HG03558 (cell line): Measurements from ENCODE around the gene PPP6R2.
"Not testable (repeated sequence)": the region's sequence is repeated elsewhere in the genome, so short reads cannot be mapped to it uniquely, and the experiment has no call there.

ENCODE experiments used
- ATAC-seq: cut with Tn5 transposase; IDR thresholded peaks from one replicate; pipeline ENCODE4 v1.9.1; 2021; ENCODE audit warnings: moderate number of reproducible peaks; ENCODE audit not compliant: unreplicated experiment; ENCODE audit errors: extremely low read depth

The PPP6R2 gene

DNA sequence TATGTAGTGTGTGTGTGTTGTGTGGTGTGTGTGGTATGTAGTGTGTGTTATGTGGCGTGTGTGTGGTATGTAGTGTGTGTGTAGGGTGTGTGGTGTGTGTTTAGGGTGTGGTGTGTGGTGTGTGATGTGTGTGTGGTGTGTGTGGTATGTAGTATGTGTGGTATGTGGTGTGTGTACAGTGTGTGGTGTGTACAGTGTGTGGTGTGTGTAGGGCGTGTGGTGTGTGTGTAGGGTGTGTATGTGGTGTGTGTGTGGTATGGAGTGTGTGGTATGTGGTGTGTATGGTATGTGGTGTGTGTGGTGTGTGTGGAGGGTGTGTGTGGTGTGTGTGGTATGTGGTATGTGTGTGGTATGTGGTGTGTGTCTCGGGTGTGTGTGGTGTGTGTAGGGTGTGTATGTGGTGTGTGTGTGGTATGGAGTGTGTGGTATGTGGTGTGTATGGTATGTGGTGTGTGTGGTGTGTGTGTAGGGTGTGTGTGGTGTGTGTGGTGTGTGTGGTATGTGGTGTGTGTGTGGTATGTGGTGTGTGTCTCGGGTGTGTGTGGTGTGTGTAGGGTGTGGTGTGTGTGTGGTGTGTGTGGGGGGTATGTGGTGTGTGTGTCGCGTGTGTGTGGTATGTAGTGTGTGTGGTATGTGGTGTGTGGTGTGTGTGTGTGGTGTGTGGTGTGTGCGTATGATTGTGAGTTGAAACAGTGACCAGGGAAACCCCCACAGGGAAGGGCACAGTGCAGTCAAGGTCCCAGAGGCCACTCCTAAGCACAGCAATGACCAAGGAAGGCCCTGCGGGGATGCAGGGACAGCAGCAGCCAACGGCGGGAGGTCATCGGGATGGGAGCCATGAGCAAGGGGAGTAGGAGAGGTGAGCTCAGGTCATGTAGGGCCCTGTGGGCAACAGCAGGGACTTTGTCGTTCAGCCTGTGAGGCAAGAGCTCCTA, 2.9 kb upstream of the PPP6R2 start:
- no peak for ATAC-seq

DNA sequence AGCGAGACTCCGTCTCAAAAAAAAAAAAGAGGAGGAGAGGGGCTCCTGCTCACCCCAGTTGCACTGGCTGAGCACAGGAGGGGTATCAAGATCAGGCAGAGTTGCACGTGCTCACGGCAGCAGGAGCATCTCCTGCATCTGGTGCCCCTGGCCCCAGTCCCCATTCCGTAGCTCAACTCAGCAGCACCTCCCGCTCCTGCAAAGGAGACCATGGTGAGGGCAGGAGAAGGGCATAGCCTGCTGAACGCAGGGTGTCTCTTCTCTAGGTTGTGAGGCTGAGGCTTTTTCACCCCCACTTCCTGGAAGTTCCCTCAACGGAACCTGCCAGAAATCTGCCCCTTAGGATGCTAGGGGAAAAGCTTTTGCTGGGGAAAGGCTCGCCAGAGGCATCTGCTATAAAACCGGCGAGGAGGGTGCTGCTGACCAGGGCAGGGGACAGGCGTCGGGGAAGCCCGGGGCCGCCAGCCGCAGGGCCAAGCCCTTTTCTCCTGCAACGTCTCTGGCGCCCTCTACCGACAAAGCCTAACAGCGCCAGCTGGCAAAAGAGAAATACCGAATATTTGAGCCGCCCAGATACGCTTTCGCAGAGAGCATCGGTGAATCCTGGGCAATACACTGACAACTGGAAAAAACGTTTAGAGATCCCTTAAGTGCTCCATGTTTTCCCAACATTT, 1.0 kb upstream of the PPP6R2 start:
- no peak for ATAC-seq

- no peak for ATAC-seq
Observed at GRCh38 chr22:50343541-50343935, 411 bp downstream of the PPP6R2 start.

DNA sequence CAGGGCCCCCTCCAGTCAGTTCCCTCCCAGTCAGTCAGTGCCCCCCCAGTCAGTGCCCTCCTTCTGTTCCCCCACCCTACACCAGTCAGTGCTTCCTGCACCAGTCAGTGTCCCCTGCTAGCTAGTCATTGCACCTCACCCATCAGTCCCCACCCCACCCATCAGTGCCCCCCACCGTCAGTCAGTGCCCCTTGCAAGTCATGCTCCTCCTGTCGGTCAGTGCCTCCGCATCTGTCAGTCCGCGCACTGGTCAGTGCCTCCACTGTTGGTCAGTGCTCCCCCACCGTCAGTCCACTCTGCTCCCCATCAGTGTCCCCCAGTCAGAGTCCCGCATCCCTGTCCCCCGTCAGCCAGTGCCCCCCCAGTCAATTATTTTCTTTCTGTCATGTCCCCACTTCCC, 3.3 kb downstream of the PPP6R2 start:
- no peak for ATAC-seq

DNA sequence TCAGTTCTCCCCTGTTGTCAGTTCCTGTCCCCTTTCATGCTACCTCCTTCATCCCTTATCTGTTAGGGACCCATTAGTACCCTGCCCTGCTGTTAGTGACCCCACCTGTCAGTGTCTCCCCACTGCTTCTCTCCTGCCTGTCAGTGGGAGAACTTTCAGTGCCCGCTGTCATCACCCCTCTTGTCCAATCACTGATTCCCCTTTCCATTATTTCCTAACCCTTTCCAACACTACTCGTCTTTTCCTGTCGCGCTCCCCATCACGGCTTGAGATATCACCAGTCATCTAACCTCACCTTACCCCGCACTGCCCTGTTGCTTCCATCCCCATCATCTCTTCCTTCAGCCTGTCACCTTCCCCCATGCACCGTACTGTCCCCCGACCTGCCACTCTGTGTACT, 4.0 kb downstream of the PPP6R2 start:
- ATAC-seq = no peak

- ATAC-seq = no peak
Observed at GRCh38 chr22:50348058-50348457, 4.9 kb downstream of the PPP6R2 start.

- no peak for ATAC-seq
Observed at GRCh38 chr22:50356186-50356585, 13.1 kb downstream of the PPP6R2 start.

DNA sequence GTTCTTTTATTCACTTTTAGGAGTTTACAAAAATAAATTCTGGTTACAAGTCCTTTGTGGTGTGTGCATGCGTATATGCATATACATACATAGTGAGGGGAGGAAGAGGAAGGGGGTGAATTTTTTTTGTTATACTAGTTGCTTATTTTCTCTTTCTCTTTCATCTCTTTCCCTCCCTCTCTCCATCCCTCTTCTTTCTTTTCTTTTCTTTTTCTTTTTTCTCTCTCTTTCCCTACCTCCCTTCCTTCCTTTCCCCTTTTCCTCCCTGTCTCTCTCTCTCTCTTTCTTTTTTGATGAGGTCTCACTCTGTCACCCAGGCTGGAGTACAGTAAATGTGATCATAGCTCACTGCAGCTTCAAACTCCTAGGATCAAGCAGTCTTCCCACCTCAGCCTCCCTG, 14.1 kb downstream of the PPP6R2 start:
- no peak for ATAC-seq

GRCh38 chr22:50357756-50358155, 14.6 kb downstream of the PPP6R2 start:
- no peak for ATAC-seq

GRCh38 chr22:50360578-50360977, 17.5 kb downstream of the PPP6R2 start:
- ATAC-seq = no peak

GRCh38 chr22:50361222-50361621, 18.1 kb downstream of the PPP6R2 start:
- no peak for ATAC-seq

DNA sequence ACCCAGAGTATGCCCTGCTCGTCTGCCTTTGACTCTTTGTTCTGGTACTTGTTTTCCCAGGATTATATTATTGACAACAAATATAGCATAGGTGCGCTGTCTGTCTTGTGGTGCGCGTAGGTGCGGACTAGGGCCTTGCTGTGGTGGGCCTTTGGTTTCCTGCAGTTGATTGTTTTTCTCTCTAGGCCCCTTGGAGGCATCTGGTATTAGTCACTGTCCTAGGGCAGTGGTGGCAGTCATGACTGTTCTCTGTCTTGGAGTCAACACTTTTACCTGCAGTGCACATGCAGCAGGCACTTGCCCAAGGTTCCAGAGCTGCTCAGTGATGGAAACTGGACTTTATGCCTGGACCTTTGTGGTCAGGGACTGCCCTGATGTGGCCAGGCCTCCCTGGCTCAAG, 18.6 kb downstream of the PPP6R2 start:
- no peak for ATAC-seq

DNA sequence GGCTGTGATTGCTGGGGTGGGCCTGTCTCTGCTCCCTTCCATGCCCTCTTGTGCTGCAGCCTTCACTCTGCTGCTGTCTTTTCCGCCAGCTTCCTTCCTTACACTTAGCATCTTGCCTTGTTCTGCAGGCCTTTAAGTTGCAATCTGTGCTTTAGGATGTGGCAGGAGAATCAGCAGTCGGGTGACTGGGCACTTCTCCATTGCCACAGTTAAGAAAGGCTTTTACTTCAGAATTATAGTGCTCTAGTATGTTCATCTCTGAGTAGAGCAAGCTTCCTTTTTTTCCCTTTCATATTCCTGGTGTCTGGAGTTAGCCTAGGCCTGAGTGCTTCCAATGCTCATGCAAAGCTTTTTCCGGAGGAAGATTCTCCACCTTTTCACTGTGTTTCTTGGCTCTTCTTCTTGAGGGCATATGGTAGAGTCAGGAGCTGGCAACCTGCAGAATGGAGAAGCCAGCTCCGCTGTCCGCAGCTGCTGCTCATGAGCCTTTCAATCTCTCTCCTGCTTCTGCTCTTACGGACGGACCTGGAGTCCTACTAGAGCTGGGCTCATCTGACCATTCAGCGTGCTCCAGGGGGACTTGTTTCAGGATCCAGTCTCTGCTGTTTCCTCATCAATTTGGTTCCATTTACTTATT, 20.2 kb downstream of the PPP6R2 start:
- no peak for ATAC-seq

- ATAC-seq = not testable (repeated sequence)
Observed at GRCh38 chr22:50363803-50364194, 20.7 kb downstream of the PPP6R2 start.

- ATAC-seq = no peak
Observed at GRCh38 chr22:50367778-50368500, 24.8 kb downstream of the PPP6R2 start.

DNA sequence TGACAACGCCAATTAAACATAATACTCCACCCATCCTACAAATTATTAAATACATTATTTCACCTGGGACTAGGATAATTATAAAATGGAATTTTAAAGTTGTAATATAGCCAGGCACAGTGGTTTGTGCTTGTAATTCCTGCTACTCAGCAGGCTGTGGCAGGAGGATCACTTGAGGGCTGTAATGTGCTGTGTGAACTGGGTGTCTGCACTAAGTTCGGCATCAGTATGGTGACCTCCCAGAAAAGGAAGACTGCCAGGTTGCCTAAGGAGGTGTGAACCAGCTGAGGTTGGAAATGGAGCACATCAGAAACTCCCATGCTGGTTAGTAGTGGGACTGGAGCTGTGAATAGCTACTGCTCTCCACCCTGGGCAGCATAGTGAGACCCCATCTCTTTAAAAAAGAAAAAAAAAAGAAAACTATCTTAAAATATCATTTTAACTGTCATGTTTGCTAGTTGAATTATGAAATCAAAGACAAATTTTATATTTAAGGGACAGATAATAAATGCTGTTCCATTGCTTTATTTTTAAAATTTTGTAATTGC, 28.0 kb downstream of the PPP6R2 start:
- ATAC-seq = no peak

DNA sequence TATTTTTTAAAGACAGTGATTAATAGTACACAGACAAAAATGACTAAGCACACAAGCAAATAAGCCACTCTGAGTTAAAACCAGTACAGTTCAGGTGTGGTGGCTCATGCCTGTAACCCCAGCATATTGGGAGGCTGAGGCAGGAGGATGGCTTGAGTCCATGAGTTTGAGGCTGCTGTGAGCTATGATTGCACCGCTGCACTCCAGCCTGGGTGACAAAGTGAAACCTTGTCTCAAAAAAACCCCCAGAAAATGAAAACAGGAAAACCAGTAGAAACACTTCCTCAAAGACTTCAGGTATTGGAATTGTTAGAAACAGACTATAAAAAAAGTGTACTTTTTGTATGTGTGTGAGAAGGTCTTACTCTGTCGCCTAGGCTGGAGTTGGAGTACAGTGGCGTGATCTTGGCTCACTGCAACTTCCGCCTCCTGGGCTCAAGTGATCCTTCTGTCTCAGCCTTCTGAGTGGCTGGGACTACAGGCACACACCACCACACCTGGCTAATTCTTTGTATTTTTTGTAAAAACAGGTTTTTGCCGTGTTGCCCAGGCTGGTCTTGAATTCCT, 33.0 kb downstream of the PPP6R2 start:
- no peak for ATAC-seq

DNA sequence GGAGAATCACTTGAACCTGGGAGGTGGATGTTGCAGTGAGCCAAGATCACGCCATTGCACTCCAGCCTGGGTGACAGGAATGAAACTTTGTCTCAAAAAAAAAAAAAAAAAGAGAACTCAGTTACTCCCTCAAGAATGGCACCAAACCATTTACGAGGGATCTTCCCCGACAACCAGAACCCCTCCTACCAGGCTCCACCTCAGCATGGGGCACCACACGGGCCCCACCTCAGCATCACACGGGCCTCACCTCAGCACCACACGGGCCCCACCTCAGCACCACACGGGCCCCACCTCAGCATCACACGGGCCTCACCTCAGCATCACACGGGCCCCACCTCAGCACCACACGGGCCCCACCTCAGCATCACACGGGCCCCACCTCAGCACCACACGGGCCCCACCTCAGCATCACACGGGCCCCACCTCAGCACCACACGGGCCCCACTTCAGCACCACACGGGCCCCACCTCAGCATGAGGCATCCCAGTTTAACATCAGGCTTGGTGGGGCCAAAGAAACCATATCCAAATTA, 38.0 kb downstream of the PPP6R2 start:
- not testable (repeated sequence) for ATAC-seq

- ATAC-seq = no peak
Observed at GRCh38 chr22:50396751-50397370, 53.7 kb downstream of the PPP6R2 start.
